ENCODE results near the gene HMCN2.

HMCN2 gene

GRCh38 chr9:130290291-130291181, 25.0 kb downstream of the HMCN2 start:
- no peak for DNase-seq (ENCODE audit: low read depth in 2 of 2)

- no peak for DNase-seq (ENCODE audit: low read depth in 2 of 2)
Observed at GRCh38 chr9:130291474-130291873, 25.9 kb downstream of the HMCN2 start.

- DNase-seq (ENCODE audit: low read depth in 2 of 2), result no peak
Observed at GRCh38 chr9:130292106-130292505, 26.5 kb downstream of the HMCN2 start.

- DNase-seq (ENCODE audit: low read depth in 2 of 2), result no peak
Observed at GRCh38 chr9:130294664-130295063, 29.1 kb downstream of the HMCN2 start.

GRCh38 chr9:130295431-130295830, 29.9 kb downstream of the HMCN2 start:
- no peak for DNase-seq (ENCODE audit: low read depth in 2 of 2)

GRCh38 chr9:130295945-130296782, 30.6 kb downstream of the HMCN2 start:
- no peak for DNase-seq (ENCODE audit: low read depth in 2 of 2)

- DNase-seq (ENCODE audit: low read depth in 2 of 2), result no peak
Observed at GRCh38 chr9:130296783-130297055, 31.2 kb downstream of the HMCN2 start.

GRCh38 chr9:130297371-130297770, 31.8 kb downstream of the HMCN2 start:
- DNase-seq (ENCODE audit: low read depth in 2 of 2), result no peak

GRCh38 chr9:130298662-130299279, 33.2 kb downstream of the HMCN2 start:
- no peak for DNase-seq (ENCODE audit: low read depth in 2 of 2)

- DNase-seq (ENCODE audit: low read depth in 2 of 2), result no peak
Observed at GRCh38 chr9:130299785-130300615, 34.4 kb downstream of the HMCN2 start.

- no peak for DNase-seq (ENCODE audit: low read depth in 2 of 2)
Observed at GRCh38 chr9:130300739-130301138, 35.2 kb downstream of the HMCN2 start.

- no peak for DNase-seq (ENCODE audit: low read depth in 2 of 2)
Observed at GRCh38 chr9:130301483-130302286, 36.1 kb downstream of the HMCN2 start.

GRCh38 chr9:130302785-130303612, 37.4 kb downstream of the HMCN2 start:
- no peak for DNase-seq (ENCODE audit: low read depth in 2 of 2)

GRCh38 chr9:130303613-130304055, 38.1 kb downstream of the HMCN2 start:
- no peak for DNase-seq (ENCODE audit: low read depth in 2 of 2)

GRCh38 chr9:130304116-130304515, 38.6 kb downstream of the HMCN2 start:
- no peak for DNase-seq (ENCODE audit: low read depth in 2 of 2)

GRCh38 chr9:130304643-130305042, 39.1 kb downstream of the HMCN2 start:
- DNase-seq (ENCODE audit: low read depth in 2 of 2), result no peak

- no peak for DNase-seq (ENCODE audit: low read depth in 2 of 2)
Observed at GRCh38 chr9:130305381-130305780, 39.8 kb downstream of the HMCN2 start.

- no peak for DNase-seq (ENCODE audit: low read depth in 2 of 2)
Observed at GRCh38 chr9:130306823-130307666, 41.5 kb downstream of the HMCN2 start.

GRCh38 chr9:130307667-130307943, 42.0 kb downstream of the HMCN2 start:
- DNase-seq (ENCODE audit: low read depth in 2 of 2), result no peak

Data from stimulated activated CD4-positive, alpha-beta T cell treated with anti-CD3 and anti-CD28 coated beads, Interleukin-12 subunit alpha, Interleukin-12 subunit beta, amount 100 ng/mL, for 24 hours (primary cell).